Testis (tissue), 2 donors: ENCODE measurements around the gene ADI1.

Experiments used
- CTCF ChIP-seq, 3 experiments: fragments of 450-650 bp in 2 of 3; fragments of 200-600 bp in 1 of 3; sonication (generic) in 1 of 3; IDR thresholded peaks; one replicate each; pipeline ENCODE4 v1.5.1; 2016 to 2019; ENCODE audit warnings: antibody characterized with exemption in 3 of 3, mild to moderate bottlenecking in 2 of 3, moderate library complexity in 1 of 3
- POLR2A ChIP-seq: fragments of 450-650 bp; IDR thresholded peaks from one replicate; pipeline ENCODE4 v1.6.1; 2017; ENCODE audit warnings: antibody characterized with exemption, mild to moderate bottlenecking, moderate library complexity

- TF ChIP-seq CTCF (IDR thresholded peaks at IDR 0.05) = no peak
- TF ChIP-seq POLR2A = no peak
Observed at GRCh38 chr2:3494984-3495666, 24.2 kb downstream of the ADI1 start.
